ENCODE measurements around the gene RAPGEF2. TPM values are rescaled to one million over a fixed set of nuclear protein-coding genes. Genes with fewer than 3 reads are reported as not detected.

RAPGEF2 gene
- total RNA-seq, 2 donors from 2014 or later = 38.2 to 46.7 TPM

- H3K27ac ChIP-seq = no peak overlapping the region
- intact Hi-C loops (cut with DNase I) = no loop called here
- no peak overlapping the region for H3K4me3 ChIP-seq
- no peaks in the 10 kb centered on the region for H3K9me3 ChIP-seq
- no peaks in the 10 kb centered on the region for H3K4me1 ChIP-seq
- ATAC-seq (no peak), DNase-seq (no peak)
- H3K36me3 ChIP-seq (replicated peaks in 1 of 2; ENCODE audit: insufficient read depth in 1 of 2, low read depth in 2 of 2) = no peaks in the 10 kb centered on the region
- no peak for TF ChIP-seq POLR2A (IDR thresholded peaks at IDR 0.05)
- no peak for TF ChIP-seq CTCF (IDR thresholded peaks at IDR 0.05)
- 81 to 90% methylated on average over 1 of the region's 1 CpG for WGBS, 2 donors
- H3K27me3 ChIP-seq = no peaks in the 10 kb centered on the region
Observed at GRCh38 chr4:159185591-159186023, 82.7 kb downstream of the RAPGEF2 start.

DNA sequence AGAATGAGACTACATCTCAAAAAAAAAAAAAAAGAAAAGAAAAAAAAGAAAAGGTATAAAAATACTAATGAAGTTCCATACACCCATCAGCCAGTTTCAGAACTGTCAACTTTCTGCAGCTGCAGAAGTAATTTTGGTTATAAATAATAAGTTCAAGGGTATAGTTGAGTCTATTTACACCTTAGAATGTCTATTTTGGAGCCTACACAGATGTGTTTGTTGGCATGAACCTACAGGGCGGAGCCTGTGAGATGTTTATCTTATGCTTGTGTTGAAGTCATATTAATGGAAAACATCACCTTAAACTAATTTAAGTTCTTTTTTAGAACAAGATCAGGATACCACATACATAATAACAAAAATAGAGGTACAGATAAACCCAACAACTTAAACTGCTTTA is 85.8 kb downstream of the RAPGEF2 start:
- WGBS, 2 donors = 72 to 88% methylated on average over 1 of the region's 1 CpG

GRCh38 chr4:159190651-159191050 is 87.8 kb downstream of the RAPGEF2 start:
- no peak overlapping the region for H3K27ac ChIP-seq
- no peaks in the 10 kb centered on the region for H3K36me3 ChIP-seq (replicated peaks in 1 of 2; ENCODE audit: insufficient read depth in 1 of 2, low read depth in 2 of 2)
- H3K4me3 ChIP-seq = no peak overlapping the region
- DNase-seq (no peak), ATAC-seq (no peak)
- H3K27me3 ChIP-seq = no peaks in the 10 kb centered on the region
- 78 to 89% methylated on average over 2 of the region's 2 CpGs for WGBS, 2 donors
- intact Hi-C loops (cut with DNase I) = no loop called here
- H3K9me3 ChIP-seq = no peaks in the 10 kb centered on the region
- peaks cover 13% of the 10 kb centered on the region for H3K4me1 ChIP-seq
- TF ChIP-seq CTCF (IDR thresholded peaks at IDR 0.05) (no peak), POLR2A (IDR thresholded peaks at IDR 0.05) (no peak)

More for the DNA sequence above, 85.8 kb downstream of the RAPGEF2 start:
- intact Hi-C loops (cut with DNase I) = no loop called here
- H3K4me1 ChIP-seq = peaks cover 7% of the 10 kb centered on the region
- H3K27ac ChIP-seq = no peak overlapping the region
- DNase-seq = no peak
- TF ChIP-seq POLR2A (IDR thresholded peaks at IDR 0.05) (no peak), CTCF (IDR thresholded peaks at IDR 0.05) (no peak)
- no peaks in the 10 kb centered on the region for H3K27me3 ChIP-seq
- no peaks in the 10 kb centered on the region for H3K36me3 ChIP-seq (replicated peaks in 1 of 2; ENCODE audit: insufficient read depth in 1 of 2, low read depth in 2 of 2)
- no peaks in the 10 kb centered on the region for H3K9me3 ChIP-seq
- H3K4me3 ChIP-seq = no peak overlapping the region
- no peak for ATAC-seq

GRCh38 chr4:159191989-159192388 is 89.1 kb downstream of the RAPGEF2 start:
- TF ChIP-seq POLR2A (IDR thresholded peaks at IDR 0.05) (no peak), CTCF (IDR thresholded peaks at IDR 0.05) (peak in 3 of 7 experiments; percentile 18 to 21 (median 18))
- intact Hi-C loops (cut with DNase I) = no loop called here
- ATAC-seq (no peak), DNase-seq (no peak)
- H3K4me1 ChIP-seq = peaks cover 16% of the 10 kb centered on the region
- no peaks in the 10 kb centered on the region for H3K36me3 ChIP-seq (replicated peaks in 1 of 2; ENCODE audit: insufficient read depth in 1 of 2, low read depth in 2 of 2)
- H3K4me3 ChIP-seq = no peak overlapping the region
- 74 to 81% methylated on average over 5 of the region's 5 CpGs for WGBS, 2 donors
- H3K27ac ChIP-seq = no peak overlapping the region
- no peaks in the 10 kb centered on the region for H3K9me3 ChIP-seq
- no peaks in the 10 kb centered on the region for H3K27me3 ChIP-seq

DNA sequence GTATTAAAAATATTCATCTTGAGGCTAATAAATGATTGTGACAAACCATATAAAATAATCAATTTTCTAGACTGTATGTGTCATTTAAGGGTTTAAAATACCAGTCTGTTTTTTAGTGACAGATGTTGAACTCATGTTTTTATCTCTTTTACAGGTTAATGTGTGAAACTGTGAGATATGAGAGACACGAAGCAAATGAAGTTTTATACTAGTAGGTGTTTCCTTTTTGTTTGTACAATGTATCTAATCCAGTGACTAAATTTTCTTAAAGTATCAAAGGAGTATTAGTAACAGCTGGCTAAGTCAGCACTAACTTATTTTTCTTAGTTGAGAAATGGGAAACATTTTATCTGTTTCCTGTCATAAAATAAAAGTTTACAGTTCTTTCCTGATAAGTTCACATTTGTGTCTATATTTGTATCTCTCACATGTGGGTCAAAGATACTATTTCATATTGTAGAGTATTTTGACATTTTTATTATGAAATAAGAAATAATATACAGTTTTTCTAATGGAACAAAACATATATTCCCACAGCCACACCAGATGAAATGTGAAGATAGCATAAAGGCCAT is 90.3 kb downstream of the RAPGEF2 start:
- no peak for DNase-seq
- intact Hi-C loops (cut with DNase I) = no loop called here

More for the DNA sequence above, 90.3 kb downstream of the RAPGEF2 start:
- Histone ChIP-seq H3K4me3 (no peak overlapping the region), H3K27me3 (no peaks in the 10 kb centered on the region), H3K4me1 (peaks cover 16% of the 10 kb centered on the region), H3K36me3 (replicated peaks in 1 of 2; ENCODE audit: insufficient read depth in 1 of 2, low read depth in 2 of 2) (no peaks in the 10 kb centered on the region), H3K9me3 (no peaks in the 10 kb centered on the region), H3K27ac (no peak overlapping the region)
- TF ChIP-seq POLR2A (IDR thresholded peaks at IDR 0.05) (no peak), CTCF (IDR thresholded peaks at IDR 0.05) (no peak)
- no peak for ATAC-seq
- 7 to 16% methylated on average over 1 of the region's 1 CpG for WGBS, 2 donors
